CD4-positive, alpha-beta T cell (primary cell): ENCODE measurements around the gene MAGOHB. TPM values are rescaled to one million over a fixed set of nuclear protein-coding genes. Genes with fewer than 3 reads are reported as not detected.

Experiments used
- ATAC-seq: fragments of 200-7000 bp; cut with Tn5 transposase; one replicate; pipeline ENCODE4 v1.10.0; 2022; ENCODE audit warnings: mild to moderate bottlenecking; ENCODE audit not compliant: poor library complexity
- CTCF ChIA-PET: fragments of 350-600 bp; sonication (Branson Sonifier 250); formaldehyde crosslinking; loops from one replicate; lab custom pipeline; 2021; ENCODE audit warnings: antibody characterized with exemption, inconsistent platforms; lab: Charles Lee
- POLR2A ChIA-PET: fragments of 350-600 bp; sonication (Branson Sonifier 250); formaldehyde crosslinking; loops from one replicate; lab custom pipeline; 2021; ENCODE audit warnings: antibody characterized with exemption, inconsistent platforms; lab: Charles Lee
- DNase-seq, 14 experiments: peaks; one replicate each; pipeline ENCODE4 v3.0.0-alpha.2; 2013 to 2020; ENCODE audit warnings: mixed read lengths in 2 of 14
- H3K27ac ChIP-seq, 2 donors: one replicate each; pipeline versions ENCODE4 v1.5.1 to v1.7.0; 2013; ENCODE audit warnings: low read length in 2 of 2, low read depth in 1 of 2, mild to moderate bottlenecking in 1 of 2
- H3K27me3 ChIP-seq, 2 experiments: 1 replicate in 1 of 2; 2 replicates in 1 of 2; pipeline versions ENCODE4 v1.6.1 to v1.7.0; 2013; ENCODE audit warnings: low read length in 2 of 2, control low read depth in 1 of 2, mild to moderate bottlenecking in 1 of 2, moderate library complexity in 1 of 2; ENCODE audit not compliant: insufficient read depth in 2 of 2, control insufficient read depth in 1 of 2
- H3K36me3 ChIP-seq: one replicate; pipeline ENCODE4 v1.6.1; 2013; ENCODE audit warnings: low read length, control low read depth; ENCODE audit not compliant: insufficient read depth
- H3K4me1 ChIP-seq: one replicate; pipeline ENCODE4 v1.6.1; 2013; ENCODE audit warnings: low read length, control low read depth; ENCODE audit not compliant: insufficient read depth
- H3K4me3 ChIP-seq: one replicate; pipeline ENCODE4 v1.5.1; 2013; ENCODE audit warnings: mild to moderate bottlenecking, low read length, moderate library complexity
- H3K9me3 ChIP-seq, 2 experiments: 1 replicate in 1 of 2; 2 replicates in 1 of 2; pipeline versions ENCODE4 v1.6.1 to v1.7.0; 2013; ENCODE audit warnings: low read length in 2 of 2, mild to moderate bottlenecking in 2 of 2, control low read depth in 1 of 2, moderate library complexity in 1 of 2; ENCODE audit not compliant: control insufficient read depth in 1 of 2, insufficient read depth in 1 of 2
- H3K27ac Mint-ChIP-seq: one replicate; pipeline ENCODE4 v1.8.0; 2020; ENCODE audit warnings: mixed read lengths
- H3K27me3 Mint-ChIP-seq: one replicate; pipeline ENCODE4 v1.8.0; 2021; ENCODE audit warnings: mixed read lengths
- H3K36me3 Mint-ChIP-seq: one replicate; pipeline ENCODE4 v1.8.0; 2021; ENCODE audit warnings: low read depth, mixed read lengths
- H3K4me1 Mint-ChIP-seq: one replicate; pipeline ENCODE4 v1.8.0; 2021; ENCODE audit warnings: low read depth, mixed read lengths
- H3K4me3 Mint-ChIP-seq: one replicate; pipeline ENCODE4 v1.8.0; 2020; ENCODE audit warnings: mild to moderate bottlenecking, mixed read lengths
- H3K9me3 Mint-ChIP-seq: one replicate; pipeline ENCODE4 v1.8.0; 2020; ENCODE audit warnings: mixed read lengths
- intact Hi-C, 2 experiments: fragments of 100-400 bp; cut with DNase I in 1 of 2; cut with micrococcal nuclease in 1 of 2; formaldehyde crosslinking; loops; one replicate each; pipeline versions ENCODE4 v1.15.1 to v1.9.0; 2023 to 2025; cut with DNase I, micrococcal nuclease
- total RNA-seq, 174 experiments: library from RNA in 2 of 174; stranded (reverse) in 2 of 174; gene quantifications; one replicate each; pipeline ENCODE4 v1.2.3 and lab custom pipeline; 2021 to 2026
- TF ChIP-seq, protein P1 (sequence below): fragments of 200-600 bp; IDR thresholded peaks from one replicate; pipeline ENCODE4 v1.8.0; 2022; ENCODE audit warnings: antibody characterized with exemption, mild to moderate bottlenecking

MAGOHB gene
- total RNA-seq, 2 experiments from 2014 or later: 7.5 to 7.7 TPM

DNA sequence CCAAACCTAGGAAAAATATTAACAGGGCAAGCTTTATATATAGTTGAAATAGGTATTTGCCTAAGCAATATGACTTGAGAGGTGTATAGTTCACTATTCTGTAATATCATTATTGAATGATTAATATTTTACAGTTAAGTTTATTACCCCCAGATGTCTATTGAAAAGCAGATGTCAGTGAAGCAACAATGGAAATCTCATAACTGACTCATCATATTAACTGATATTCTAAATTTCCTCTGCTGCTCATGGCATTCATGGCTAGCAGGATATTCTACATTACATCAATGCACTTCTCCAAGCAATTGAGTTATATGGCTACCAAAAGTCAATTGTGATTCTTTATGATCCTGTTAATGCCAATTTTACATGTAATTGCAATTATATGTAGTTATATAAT lies 9.7 kb upstream of the MAGOHB start:
- intact Hi-C loops: no loop called here
- Histone ChIP-seq H3K4me1 (no peaks in the 10 kb centered on the region), H3K9me3 (no peaks in the 10 kb centered on the region), H3K27ac (no peak overlapping the region), H3K27me3 (peaks cover 3 to 4% of the 10 kb centered on the region in 2 experiments), H3K4me3 (no peak overlapping the region), H3K36me3 (no peaks in the 10 kb centered on the region)
- TF ChIP-seq, protein P1, sequence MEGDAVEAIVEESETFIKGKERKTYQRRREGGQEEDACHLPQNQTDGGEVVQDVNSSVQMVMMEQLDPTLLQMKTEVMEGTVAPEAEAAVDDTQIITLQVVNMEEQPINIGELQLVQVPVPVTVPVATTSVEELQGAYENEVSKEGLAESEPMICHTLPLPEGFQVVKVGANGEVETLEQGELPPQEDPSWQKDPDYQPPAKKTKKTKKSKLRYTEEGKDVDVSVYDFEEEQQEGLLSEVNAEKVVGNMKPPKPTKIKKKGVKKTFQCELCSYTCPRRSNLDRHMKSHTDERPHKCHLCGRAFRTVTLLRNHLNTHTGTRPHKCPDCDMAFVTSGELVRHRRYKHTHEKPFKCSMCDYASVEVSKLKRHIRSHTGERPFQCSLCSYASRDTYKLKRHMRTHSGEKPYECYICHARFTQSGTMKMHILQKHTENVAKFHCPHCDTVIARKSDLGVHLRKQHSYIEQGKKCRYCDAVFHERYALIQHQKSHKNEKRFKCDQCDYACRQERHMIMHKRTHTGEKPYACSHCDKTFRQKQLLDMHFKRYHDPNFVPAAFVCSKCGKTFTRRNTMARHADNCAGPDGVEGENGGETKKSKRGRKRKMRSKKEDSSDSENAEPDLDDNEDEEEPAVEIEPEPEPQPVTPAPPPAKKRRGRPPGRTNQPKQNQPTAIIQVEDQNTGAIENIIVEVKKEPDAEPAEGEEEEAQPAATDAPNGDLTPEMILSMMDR: no peak
- ChIA-PET POLR2A (no interaction called here), CTCF (no interaction called here)
- Mint-ChIP-seq H3K4me1 (no peaks in the 10 kb centered on the region), H3K27me3 (peaks cover 42% of the 10 kb centered on the region), H3K9me3 (no peaks in the 10 kb centered on the region), H3K27ac (no peak overlapping the region), H3K36me3 (no peaks in the 10 kb centered on the region), H3K4me3 (no peak overlapping the region)
- ATAC-seq: no peak
- DNase-seq: no peak

GRCh38 chr12:10621278-10621677 lies 7.9 kb upstream of the MAGOHB start:
- intact Hi-C loops: no loop called here
- Mint-ChIP-seq H3K27me3 (peaks cover 39% of the 10 kb centered on the region), H3K27ac (no peak overlapping the region), H3K36me3 (no peaks in the 10 kb centered on the region), H3K4me3 (no peak overlapping the region), H3K9me3 (no peaks in the 10 kb centered on the region), H3K4me1 (no peaks in the 10 kb centered on the region)
- Histone ChIP-seq H3K27ac (no peak overlapping the region), H3K4me1 (no peaks in the 10 kb centered on the region), H3K27me3 (peaks cover 3 to 4% of the 10 kb centered on the region in 2 experiments), H3K9me3 (no peaks in the 10 kb centered on the region), H3K36me3 (no peaks in the 10 kb centered on the region), H3K4me3 (no peak overlapping the region)
- TF ChIP-seq, protein P1: no peak
- ChIA-PET POLR2A (no interaction called here), CTCF (no interaction called here)
- no peak for ATAC-seq
- no peak for DNase-seq

GRCh38 chr12:10620078-10620779 lies 6.8 kb upstream of the MAGOHB start:
- Mint-ChIP-seq H3K9me3 (no peaks in the 10 kb centered on the region), H3K4me3 (no peak overlapping the region), H3K36me3 (no peaks in the 10 kb centered on the region), H3K27ac (no peak overlapping the region), H3K27me3 (peaks cover 36% of the 10 kb centered on the region), H3K4me1 (no peaks in the 10 kb centered on the region)
- no peak for DNase-seq
- ATAC-seq: no peak
- H3K36me3 ChIP-seq: no peaks in the 10 kb centered on the region
- no peak overlapping the region for H3K4me3 ChIP-seq
- H3K27me3 ChIP-seq: peaks cover 3 to 4% of the 10 kb centered on the region in 2 experiments
- H3K9me3 ChIP-seq: no peaks in the 10 kb centered on the region
- TF ChIP-seq, protein P1: no peak
- no peak overlapping the region for H3K27ac ChIP-seq
- POLR2A ChIA-PET: no interaction called here
- intact Hi-C loops: no loop called here
- no peaks in the 10 kb centered on the region for H3K4me1 ChIP-seq
- CTCF ChIA-PET: no interaction called here
